ENCODE measurements around the gene AGO4. TPM values are rescaled to one million over a fixed set of nuclear protein-coding genes. Genes with fewer than 3 reads are reported as not detected.
"Not testable (repeated sequence)": the region's sequence is repeated elsewhere in the genome, so short reads cannot be mapped to it uniquely, and the experiment has no call there.

The AGO4 gene
- total RNA-seq, 1 experiment from 2014 or later = 5.2 TPM

GRCh38 chr1:35885961-35886558 is 78.2 kb downstream of the AGO4 start:
- ChIA-PET POLR2A (interaction anchor here (0.7 to 5.1 kb wide), 4 partner anchors 12 to 45 kb away, joined by 3 to 23 read pairs (median 6); partner anchors contain the start of gene AGO3), CTCF (no interaction called here)
- no peak for DNase-seq (ENCODE audit: unreplicated experiment)
- TF ChIP-seq CTCF (IDR thresholded peaks at IDR 0.05; ENCODE audit: unreplicated experiment) = no peak
- peaks cover 20% of the 10 kb centered on the region for H3K36me3 Mint-ChIP-seq (ENCODE audit: insufficient read depth, unreplicated experiment)
- no peak overlapping the region for H3K27ac Mint-ChIP-seq (ENCODE audit: low read depth, unreplicated experiment)
- H3K4me1 Mint-ChIP-seq (ENCODE audit: insufficient read depth, unreplicated experiment) = peaks cover 18% of the 10 kb centered on the region
- H3K27me3 Mint-ChIP-seq (ENCODE audit: insufficient read depth, unreplicated experiment) = no peaks in the 10 kb centered on the region
- H3K9me3 Mint-ChIP-seq (ENCODE audit: unreplicated experiment) = no peaks in the 10 kb centered on the region
- BruUV-seq (replicated peaks) = no TSS peak
- no peak overlapping the region for H3K4me3 Mint-ChIP-seq (ENCODE audit: unreplicated experiment)
- intact Hi-C loops (cut with micrococcal nuclease) = no loop called here

GRCh38 chr1:35886577-35887431 is 79.0 kb downstream of the AGO4 start:
- Mint-ChIP-seq H3K9me3 (ENCODE audit: unreplicated experiment) (no peaks in the 10 kb centered on the region), H3K36me3 (ENCODE audit: insufficient read depth, unreplicated experiment) (peaks cover 24% of the 10 kb centered on the region), H3K4me1 (ENCODE audit: insufficient read depth, unreplicated experiment) (peaks cover 18% of the 10 kb centered on the region), H3K27ac (ENCODE audit: low read depth, unreplicated experiment) (no peak overlapping the region), H3K4me3 (ENCODE audit: unreplicated experiment) (no peak overlapping the region), H3K27me3 (ENCODE audit: insufficient read depth, unreplicated experiment) (no peaks in the 10 kb centered on the region)
- BruUV-seq (replicated peaks) = no TSS peak
- no peak for DNase-seq (ENCODE audit: unreplicated experiment)
- CTCF ChIA-PET = interaction anchor here (0.5 to 0.6 kb wide), 6 partner anchors 24 to 898 kb away, joined by 3 to 5 read pairs (median 4); no protein-coding TSS in a partner anchor
- no peak for TF ChIP-seq CTCF (IDR thresholded peaks at IDR 0.05; ENCODE audit: unreplicated experiment)
- POLR2A ChIA-PET = interaction anchor here (0.7 to 2.5 kb wide), 2 partner anchors 26 to 44 kb away, joined by 3 to 10 read pairs; partner anchors contain the start of gene AGO3
- intact Hi-C loops (cut with micrococcal nuclease) = no loop called here

GRCh38 chr1:35887508-35887907 is 79.7 kb downstream of the AGO4 start:
- BruUV-seq (replicated peaks) = no TSS peak
- no peak for DNase-seq (ENCODE audit: unreplicated experiment)
- no peaks in the 10 kb centered on the region for H3K27me3 Mint-ChIP-seq (ENCODE audit: insufficient read depth, unreplicated experiment)
- H3K9me3 Mint-ChIP-seq (ENCODE audit: unreplicated experiment) = no peaks in the 10 kb centered on the region
- CTCF ChIA-PET = interaction anchor here (0.6 to 0.7 kb wide), 3 partner anchors 30 to 210 kb away, joined by 3 to 5 read pairs (median 4); no protein-coding TSS in a partner anchor
- peaks cover 12% of the 10 kb centered on the region for H3K4me1 Mint-ChIP-seq (ENCODE audit: insufficient read depth, unreplicated experiment)
- no peak overlapping the region for H3K27ac Mint-ChIP-seq (ENCODE audit: low read depth, unreplicated experiment)
- POLR2A ChIA-PET = no interaction called here
- TF ChIP-seq CTCF (IDR thresholded peaks at IDR 0.05; ENCODE audit: unreplicated experiment) = no peak
- no peak overlapping the region for H3K4me3 Mint-ChIP-seq (ENCODE audit: unreplicated experiment)
- intact Hi-C loops (cut with micrococcal nuclease) = no loop called here
- H3K36me3 Mint-ChIP-seq (ENCODE audit: insufficient read depth, unreplicated experiment) = peaks cover 31% of the 10 kb centered on the region

- Mint-ChIP-seq H3K9me3 (ENCODE audit: unreplicated experiment) (no peaks in the 10 kb centered on the region), H3K4me1 (ENCODE audit: insufficient read depth, unreplicated experiment) (peaks cover 12% of the 10 kb centered on the region), H3K4me3 (ENCODE audit: unreplicated experiment) (no peak overlapping the region), H3K27ac (ENCODE audit: low read depth, unreplicated experiment) (no peak overlapping the region), H3K36me3 (ENCODE audit: insufficient read depth, unreplicated experiment) (peaks cover 37% of the 10 kb centered on the region), H3K27me3 (ENCODE audit: insufficient read depth, unreplicated experiment) (no peaks in the 10 kb centered on the region)
- no TSS peak for BruUV-seq (replicated peaks)
- POLR2A ChIA-PET = interaction anchor here (0.6 to 0.8 kb wide), 2 partner anchors 43 to 143 kb away, joined by 3 to 4 read pairs; no protein-coding TSS in a partner anchor
- DNase-seq (ENCODE audit: unreplicated experiment) = no peak
- CTCF ChIA-PET = no interaction called here
- TF ChIP-seq CTCF (IDR thresholded peaks at IDR 0.05; ENCODE audit: unreplicated experiment) = no peak
- intact Hi-C loops (cut with micrococcal nuclease) = no loop called here
Measured at GRCh38 chr1:35888255-35888654, 80.4 kb downstream of the AGO4 start.

- intact Hi-C loops (cut with micrococcal nuclease); H3K27ac Mint-ChIP-seq (ENCODE audit: low read depth, unreplicated experiment); DNase-seq (ENCODE audit: unreplicated experiment); H3K27me3 Mint-ChIP-seq (ENCODE audit: insufficient read depth, unreplicated experiment); BruUV-seq (replicated peaks); CTCF ChIA-PET; H3K4me3 Mint-ChIP-seq (ENCODE audit: unreplicated experiment); H3K9me3 Mint-ChIP-seq (ENCODE audit: unreplicated experiment): not testable (repeated sequence)
- peaks cover 38% of the 10 kb centered on the region for H3K36me3 Mint-ChIP-seq (ENCODE audit: insufficient read depth, unreplicated experiment)
- POLR2A ChIA-PET = interaction anchor here (0.6 to 0.8 kb wide), 2 partner anchors 43 to 142 kb away, joined by 3 to 4 read pairs; no protein-coding TSS in a partner anchor
- peaks cover 12% of the 10 kb centered on the region for H3K4me1 Mint-ChIP-seq (ENCODE audit: insufficient read depth, unreplicated experiment)
Measured at GRCh38 chr1:35888981-35889380, 81.2 kb downstream of the AGO4 start.

Data from MCF 10A (cell line).